ENCODE results near the gene CEP131. TPM values are rescaled to one million over a fixed set of nuclear protein-coding genes. Genes with fewer than 3 reads are reported as not detected.

Gene CEP131
- total and polyA plus RNA-seq, 4 donors: 7.2 to 26.6 (median 18.3) TPM

- no peak overlapping the region for H3K27ac ChIP-seq (ENCODE audit: low read depth, low read length)
- WGBS (ENCODE audit: insufficient coverage): 92% methylated on average over 9 of the region's 10 CpGs
- no peak for DNase-seq (ENCODE audit: low read depth in 4 of 6, low spot score in 6 of 6)
- H3K27me3 ChIP-seq (ENCODE audit: control insufficient read depth, insufficient read depth, low read length): no peaks in the 10 kb centered on the region
- H3K36me3 ChIP-seq (ENCODE audit: control insufficient read depth, insufficient read depth, low read length): peaks cover 65% of the 10 kb centered on the region
- H3K9me3 ChIP-seq (ENCODE audit: control insufficient read depth, insufficient read depth, low read length): no peaks in the 10 kb centered on the region
- no peak overlapping the region for H3K4me3 ChIP-seq (ENCODE audit: low read depth, low read length)
- H3K4me1 ChIP-seq (ENCODE audit: control insufficient read depth, insufficient read depth, low read length): peaks cover 61% of the 10 kb centered on the region
Observed at GRCh38 chr17:81241203-81241602, 18.4 kb upstream of the CEP131 start.

- Histone ChIP-seq H3K9me3 (ENCODE audit: control insufficient read depth, insufficient read depth, low read length) (no peaks in the 10 kb centered on the region), H3K4me1 (ENCODE audit: control insufficient read depth, insufficient read depth, low read length) (peaks cover 61% of the 10 kb centered on the region), H3K36me3 (ENCODE audit: control insufficient read depth, insufficient read depth, low read length) (peaks cover 65% of the 10 kb centered on the region), H3K27me3 (ENCODE audit: control insufficient read depth, insufficient read depth, low read length) (no peaks in the 10 kb centered on the region), H3K4me3 (ENCODE audit: low read depth, low read length) (no peak overlapping the region), H3K27ac (ENCODE audit: low read depth, low read length) (no peak overlapping the region)
- no peak for DNase-seq (ENCODE audit: low read depth in 4 of 6, low spot score in 6 of 6)
- 73% methylated on average over 4 of the region's 8 CpGs for WGBS (ENCODE audit: insufficient coverage)
Observed at GRCh38 chr17:81240761-81241160, 18.0 kb upstream of the CEP131 start.

- no peaks in the 10 kb centered on the region for H3K27me3 ChIP-seq (ENCODE audit: control insufficient read depth, insufficient read depth, low read length)
- H3K9me3 ChIP-seq (ENCODE audit: control insufficient read depth, insufficient read depth, low read length): no peaks in the 10 kb centered on the region
- WGBS (ENCODE audit: insufficient coverage): 14% methylated on average over 35 of the region's 37 CpGs
- H3K4me1 ChIP-seq (ENCODE audit: control insufficient read depth, insufficient read depth, low read length): peaks cover 58% of the 10 kb centered on the region
- H3K27ac ChIP-seq (ENCODE audit: low read depth, low read length): no peak overlapping the region
- DNase-seq (ENCODE audit: low read depth in 4 of 6, low spot score in 6 of 6): no peak
- H3K4me3 ChIP-seq (ENCODE audit: low read depth, low read length): peak overlapping the region; percentile 62
- peaks cover 64% of the 10 kb centered on the region for H3K36me3 ChIP-seq (ENCODE audit: control insufficient read depth, insufficient read depth, low read length)
Observed at GRCh38 chr17:81239714-81240555, 17.2 kb upstream of the CEP131 start.

GRCh38 chr17:81238815-81239713, 16.3 kb upstream of the CEP131 start, which contains the start of the genes NDUFAF8 and TEPSIN:
NDUFAF8 (plus strand) TSS chr17:81239318; CDS start chr17:81239364, 46 bp downstream.
TEPSIN (minus strand) TSS chr17:81239055; CDS start chr17:81239033, 22 bp downstream.
- Histone ChIP-seq H3K4me3 (ENCODE audit: low read depth, low read length) (peak within 1 kb of the TSS; percentile 62), H3K36me3 (ENCODE audit: control insufficient read depth, insufficient read depth, low read length) (peaks cover 62% of the 10 kb centered on the region), H3K27ac (ENCODE audit: low read depth, low read length) (no peak within 1 kb of the TSS), H3K27me3 (ENCODE audit: control insufficient read depth, insufficient read depth, low read length) (no peaks in the 10 kb centered on the region), H3K9me3 (ENCODE audit: control insufficient read depth, insufficient read depth, low read length) (no peaks in the 10 kb centered on the region), H3K4me1 (ENCODE audit: control insufficient read depth, insufficient read depth, low read length) (peaks cover 53% of the 10 kb centered on the region)
- under 1% methylated on average over 100 of the region's 100 CpGs for WGBS (ENCODE audit: insufficient coverage)
- DNase-seq (ENCODE audit: low read depth in 4 of 6, low spot score in 6 of 6): peak; percentile 97 to 100 (median 100)

- Histone ChIP-seq H3K27me3 (ENCODE audit: control insufficient read depth, insufficient read depth, low read length) (no peaks in the 10 kb centered on the region), H3K9me3 (ENCODE audit: control insufficient read depth, insufficient read depth, low read length) (no peaks in the 10 kb centered on the region), H3K4me1 (ENCODE audit: control insufficient read depth, insufficient read depth, low read length) (peaks cover 53% of the 10 kb centered on the region), H3K36me3 (ENCODE audit: control insufficient read depth, insufficient read depth, low read length) (peaks cover 68% of the 10 kb centered on the region), H3K4me3 (ENCODE audit: low read depth, low read length) (peak overlapping the region; percentile 62), H3K27ac (ENCODE audit: low read depth, low read length) (no peak overlapping the region)
- DNase-seq (ENCODE audit: low read depth in 4 of 6, low spot score in 6 of 6): no peak
- WGBS (ENCODE audit: insufficient coverage): under 1% methylated on average over 26 of the region's 26 CpGs
Observed at GRCh38 chr17:81238490-81238814, 15.7 kb upstream of the CEP131 start.

- no peak for DNase-seq (ENCODE audit: low read depth in 4 of 6, low spot score in 6 of 6)
- H3K4me3 ChIP-seq (ENCODE audit: low read depth, low read length): peak overlapping the region; percentile 62
- no peaks in the 10 kb centered on the region for H3K9me3 ChIP-seq (ENCODE audit: control insufficient read depth, insufficient read depth, low read length)
- no peak overlapping the region for H3K27ac ChIP-seq (ENCODE audit: low read depth, low read length)
- H3K4me1 ChIP-seq (ENCODE audit: control insufficient read depth, insufficient read depth, low read length): peaks cover 47% of the 10 kb centered on the region
- peaks cover 68% of the 10 kb centered on the region for H3K36me3 ChIP-seq (ENCODE audit: control insufficient read depth, insufficient read depth, low read length)
- H3K27me3 ChIP-seq (ENCODE audit: control insufficient read depth, insufficient read depth, low read length): no peaks in the 10 kb centered on the region
- 61% methylated on average over 33 of the region's 36 CpGs for WGBS (ENCODE audit: insufficient coverage)
Observed at GRCh38 chr17:81237591-81238489, 15.1 kb upstream of the CEP131 start.

GRCh38 chr17:81236784-81237183, 14.0 kb upstream of the CEP131 start:
- Histone ChIP-seq H3K27me3 (ENCODE audit: control insufficient read depth, insufficient read depth, low read length) (no peaks in the 10 kb centered on the region), H3K4me1 (ENCODE audit: control insufficient read depth, insufficient read depth, low read length) (peaks cover 42% of the 10 kb centered on the region), H3K9me3 (ENCODE audit: control insufficient read depth, insufficient read depth, low read length) (no peaks in the 10 kb centered on the region), H3K27ac (ENCODE audit: low read depth, low read length) (no peak overlapping the region), H3K36me3 (ENCODE audit: control insufficient read depth, insufficient read depth, low read length) (peaks cover 71% of the 10 kb centered on the region), H3K4me3 (ENCODE audit: low read depth, low read length) (no peak overlapping the region)
- no peak for DNase-seq (ENCODE audit: low read depth in 4 of 6, low spot score in 6 of 6)
- 94% methylated on average over 21 of the region's 21 CpGs for WGBS (ENCODE audit: insufficient coverage)

- DNase-seq (ENCODE audit: low read depth in 4 of 6, low spot score in 6 of 6): no peak
- WGBS (ENCODE audit: insufficient coverage): 92% methylated on average over 27 of the region's 32 CpGs
- Histone ChIP-seq H3K27ac (ENCODE audit: low read depth, low read length) (no peak overlapping the region), H3K9me3 (ENCODE audit: control insufficient read depth, insufficient read depth, low read length) (no peaks in the 10 kb centered on the region), H3K4me1 (ENCODE audit: control insufficient read depth, insufficient read depth, low read length) (peaks cover 35% of the 10 kb centered on the region), H3K4me3 (ENCODE audit: low read depth, low read length) (no peak overlapping the region), H3K36me3 (ENCODE audit: control insufficient read depth, insufficient read depth, low read length) (peaks cover 71% of the 10 kb centered on the region), H3K27me3 (ENCODE audit: control insufficient read depth, insufficient read depth, low read length) (no peaks in the 10 kb centered on the region)
Observed at GRCh38 chr17:81235822-81236740, 13.3 kb upstream of the CEP131 start.
